Measurements from ENCODE around the gene UBIAD1.
"Not testable (repeated sequence)": the region's sequence is repeated elsewhere in the genome, so short reads cannot be mapped to it uniquely, and the experiment has no call there.

Gene UBIAD1

GRCh38 chr1:11256299-11256698 lies 16.7 kb upstream of the UBIAD1 start:
- ChIA-PET CTCF (no interaction called here), POLR2A (no interaction called here)
- no peak for TF ChIP-seq TARDBP (IDR thresholded peaks at IDR 0.05)
- TF ChIP-seq FOXM1 (IDR thresholded peaks at IDR 0.05; ENCODE audit: borderline replicate concordance): no peak
- no peak for TF ChIP-seq ARNT (IDR thresholded peaks at IDR 0.05)
- no peak for TF ChIP-seq NFRKB (IDR thresholded peaks at IDR 0.05)
- TF ChIP-seq, protein P1, sequence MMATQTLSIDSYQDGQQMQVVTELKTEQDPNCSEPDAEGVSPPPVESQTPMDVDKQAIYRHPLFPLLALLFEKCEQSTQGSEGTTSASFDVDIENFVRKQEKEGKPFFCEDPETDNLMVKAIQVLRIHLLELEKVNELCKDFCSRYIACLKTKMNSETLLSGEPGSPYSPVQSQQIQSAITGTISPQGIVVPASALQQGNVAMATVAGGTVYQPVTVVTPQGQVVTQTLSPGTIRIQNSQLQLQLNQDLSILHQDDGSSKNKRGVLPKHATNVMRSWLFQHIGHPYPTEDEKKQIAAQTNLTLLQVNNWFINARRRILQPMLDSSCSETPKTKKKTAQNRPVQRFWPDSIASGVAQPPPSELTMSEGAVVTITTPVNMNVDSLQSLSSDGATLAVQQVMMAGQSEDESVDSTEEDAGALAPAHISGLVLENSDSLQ (IDR thresholded peaks at IDR 0.05): no peak
- no peak for TF ChIP-seq LEF1 (IDR thresholded peaks at IDR 0.05; ENCODE audit: borderline replicate concordance)
- TF ChIP-seq CTBP1 (IDR thresholded peaks at IDR 0.05; ENCODE audit: borderline replicate concordance): no peak
- TF ChIP-seq ELF4 (IDR thresholded peaks at IDR 0.05): no peak
- no peak for TF ChIP-seq HDGF (IDR thresholded peaks at IDR 0.05; ENCODE audit: borderline replicate concordance)
- no peak for TF ChIP-seq BHLHE40 (IDR thresholded peaks at IDR 0.05; ENCODE audit: borderline replicate concordance)
- no peak for TF ChIP-seq SP1 (IDR thresholded peaks at IDR 0.05)
- TF ChIP-seq SUZ12 (IDR thresholded peaks at IDR 0.05): no peak
- TF ChIP-seq FOXK2 (IDR thresholded peaks at IDR 0.05): no peak
- TF ChIP-seq ZNF384 (IDR thresholded peaks at IDR 0.05): no peak
- TF ChIP-seq L3MBTL2 (conservative IDR thresholded peaks at IDR 0.05): no peak
- TF ChIP-seq FOXA1 (IDR thresholded peaks at IDR 0.05): no peak
- no peak for DNase-seq (ENCODE audit: extremely low spot score)

DNA sequence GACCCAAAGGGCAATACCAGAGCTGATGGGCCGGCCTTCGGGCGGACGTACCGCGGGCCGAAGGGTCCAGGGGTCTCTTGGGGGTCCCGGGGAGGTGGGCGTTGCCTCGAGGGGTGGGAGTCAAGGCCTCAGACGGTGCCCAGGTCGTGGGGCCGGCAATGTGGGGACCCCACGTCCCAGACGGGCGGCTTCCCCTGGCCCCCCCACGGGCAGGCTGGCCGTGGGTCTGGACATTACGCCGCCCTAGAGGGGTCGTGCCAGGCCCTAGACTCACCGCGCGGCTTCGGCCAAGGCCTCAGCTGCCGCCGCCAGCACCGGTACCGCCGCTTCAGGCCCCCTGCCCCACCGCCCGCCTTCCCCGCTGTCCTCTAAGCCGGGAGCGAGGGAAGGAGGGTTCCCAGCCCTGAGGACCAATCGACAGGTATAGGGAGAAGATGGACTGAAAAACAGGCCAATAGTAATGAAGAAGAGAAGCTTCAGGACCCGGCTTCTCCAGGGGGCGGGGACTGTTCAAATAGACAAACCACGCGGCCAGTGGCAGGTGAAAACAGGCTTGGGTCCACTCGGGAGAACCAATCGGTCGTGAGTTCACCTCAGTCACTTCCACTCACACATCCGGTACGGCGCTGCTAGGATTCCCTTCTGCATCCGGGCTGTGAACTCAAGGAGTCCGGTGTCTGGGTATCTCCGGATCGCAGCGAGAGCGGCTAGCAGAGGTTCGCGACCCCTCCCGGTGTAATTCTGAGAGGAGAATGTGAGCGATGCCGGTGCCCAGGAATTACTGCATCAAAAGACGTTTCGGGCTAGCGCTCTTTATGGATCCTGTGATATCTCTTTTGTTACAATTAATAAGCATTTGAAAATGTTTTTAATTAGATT lies 10.6 kb upstream of the UBIAD1 start, which contains the start of gene MTOR:
Gene MTOR (minus strand): TSS at position 381 of the 879 bp plus-strand sequence. CDS start 3,142 bp downstream, outside the sequence.
- ChIA-PET POLR2A (interaction anchor here (0.6 to 3.9 kb wide), 21 partner anchors 10 to 577 kb away, joined by 3 to 46 read pairs (median 3); partner anchors contain the start of genes EXOSC10 and UBIAD1), CTCF (no interaction called here)
- peak; percentile 97 for DNase-seq (ENCODE audit: extremely low spot score)
- TF ChIP-seq ARNT (IDR thresholded peaks at IDR 0.05) (no peak), CTBP1 (IDR thresholded peaks at IDR 0.05; ENCODE audit: borderline replicate concordance) (peak; percentile 51; the same call in 1 of the 2 replicates), ELF4 (IDR thresholded peaks at IDR 0.05) (0 out of 2 replicates have a peak, but pooled peaks have one; percentile 11)
- TF ChIP-seq, protein P1 (IDR thresholded peaks at IDR 0.05): peak; percentile 99

DNA sequence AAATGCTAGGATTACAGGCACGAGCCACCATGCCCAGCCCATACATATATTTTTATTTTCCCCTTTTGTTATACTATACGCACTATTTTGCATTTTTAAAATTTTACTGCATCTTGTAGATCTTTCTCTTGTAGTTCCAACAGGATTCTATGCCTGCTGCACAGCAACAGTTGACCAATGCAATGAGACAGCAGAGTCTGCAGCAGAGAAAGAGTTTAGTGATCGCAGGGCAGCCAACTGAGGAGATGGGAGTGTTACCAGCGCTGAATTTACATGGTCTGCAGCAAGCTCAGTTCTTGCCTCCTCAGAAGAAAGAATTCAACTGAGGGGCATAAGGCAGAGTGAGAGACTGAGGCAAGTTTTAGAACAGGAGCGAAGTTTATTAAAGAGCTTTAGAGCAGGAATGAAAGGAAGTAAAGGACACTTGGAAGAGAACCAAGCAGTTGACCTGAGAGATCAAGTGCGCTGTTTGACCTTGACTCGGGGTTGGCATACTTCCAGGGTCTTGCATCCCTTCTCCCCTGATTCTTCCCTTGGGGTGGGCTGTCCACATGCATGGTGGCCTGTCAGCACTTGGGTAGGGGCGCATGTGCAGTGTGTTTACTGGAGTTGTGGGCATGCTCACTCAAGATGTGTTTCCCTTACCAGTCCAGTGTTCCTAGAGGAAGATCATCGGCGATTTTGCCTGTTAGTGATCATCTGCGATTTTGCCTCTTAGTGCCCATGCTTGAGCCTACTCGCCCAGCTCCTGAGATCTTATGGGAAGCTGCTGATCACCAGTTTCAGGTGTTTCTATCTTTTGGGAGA lies 6.5 kb upstream of the UBIAD1 start:
- no peak for DNase-seq (ENCODE audit: extremely low spot score)
- ChIA-PET CTCF (interaction anchor here (0.7 kb wide), 1 partner anchor 9 kb away, joined by 4 read pairs; no protein-coding TSS in a partner anchor), POLR2A (no interaction called here)
- no peak for TF ChIP-seq ELF4 (IDR thresholded peaks at IDR 0.05)
- no peak for TF ChIP-seq SUZ12 (IDR thresholded peaks at IDR 0.05)
- TF ChIP-seq HDGF (IDR thresholded peaks at IDR 0.05; ENCODE audit: borderline replicate concordance): no peak

DNA sequence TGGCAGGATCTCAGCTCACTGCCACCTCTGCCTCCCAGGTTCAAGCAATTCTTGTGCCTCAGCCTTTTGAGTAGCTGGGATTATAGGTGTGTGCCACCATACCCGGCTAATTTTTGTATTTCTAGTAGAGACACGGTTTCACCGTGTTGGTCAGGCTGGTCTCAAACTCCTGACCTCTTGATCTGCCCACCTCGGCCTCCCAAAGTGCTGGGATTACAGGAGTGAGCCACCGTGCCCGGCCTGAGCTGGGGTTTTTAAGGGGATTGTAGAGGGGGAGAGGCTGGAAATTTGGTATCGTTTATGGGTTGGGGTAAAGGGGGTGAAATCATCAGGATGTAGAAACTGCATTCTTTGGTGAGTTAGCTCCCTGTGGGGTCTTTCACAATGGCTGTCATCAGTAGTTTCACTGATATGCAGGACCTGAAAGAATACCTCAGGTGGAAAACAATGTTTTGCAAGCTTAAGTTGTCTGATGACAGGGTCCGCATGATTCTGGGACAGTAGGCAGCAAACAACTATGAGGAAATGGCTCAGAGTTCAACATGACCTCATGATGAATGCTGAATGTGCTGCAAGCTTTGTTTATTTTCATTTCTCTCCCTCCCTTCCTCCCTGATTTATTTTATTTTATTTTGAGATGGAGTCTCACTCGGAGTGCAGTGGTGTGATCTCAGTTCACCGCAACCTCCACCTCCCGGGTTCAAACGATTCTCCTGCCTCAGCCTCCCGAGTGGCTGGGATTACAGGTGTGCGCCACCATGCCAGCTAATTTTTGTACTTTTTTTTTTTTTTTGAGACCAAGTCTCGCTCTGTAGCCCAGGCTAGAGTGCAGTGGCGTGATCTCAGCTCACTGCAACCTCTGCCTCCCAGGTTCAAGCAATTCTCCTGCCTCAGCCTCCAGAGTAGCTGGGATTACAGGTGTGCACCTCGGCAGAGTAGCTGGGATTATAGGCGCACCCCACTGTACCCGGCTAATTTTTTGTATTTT lies 5.4 kb upstream of the UBIAD1 start:
- DNase-seq (ENCODE audit: extremely low spot score); POLR2A ChIA-PET: not testable (repeated sequence)
- CTCF ChIA-PET: interaction anchor here (0.7 kb wide), 1 partner anchor 10 kb away, joined by 4 read pairs; no protein-coding TSS in a partner anchor

DNA sequence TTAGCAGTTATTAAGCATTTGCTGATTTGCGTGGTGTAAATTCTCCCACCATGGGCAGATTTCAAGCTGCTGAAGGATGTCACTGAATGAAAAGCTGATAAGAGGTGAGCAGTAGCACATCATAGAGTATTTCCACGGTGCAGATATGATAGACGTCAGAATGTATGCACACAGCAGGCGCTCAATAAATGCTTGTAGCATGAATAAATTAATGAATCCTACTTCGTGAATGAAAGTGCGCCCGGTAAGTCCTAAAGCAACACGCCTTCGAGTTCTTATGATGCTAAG lies 510 bp upstream of the UBIAD1 start:
- TF ChIP-seq FOXM1 (IDR thresholded peaks at IDR 0.05; ENCODE audit: borderline replicate concordance): no peak
- TF ChIP-seq ZNF384 (IDR thresholded peaks at IDR 0.05): no peak
- TF ChIP-seq HDGF (IDR thresholded peaks at IDR 0.05; ENCODE audit: borderline replicate concordance): no peak
- TF ChIP-seq L3MBTL2 (conservative IDR thresholded peaks at IDR 0.05): no peak
- TF ChIP-seq ELF4 (IDR thresholded peaks at IDR 0.05): no peak
- no peak for TF ChIP-seq FOXK2 (IDR thresholded peaks at IDR 0.05)
- TF ChIP-seq SUZ12 (IDR thresholded peaks at IDR 0.05): no peak
- no peak for TF ChIP-seq ARNT (IDR thresholded peaks at IDR 0.05)
- DNase-seq (ENCODE audit: extremely low spot score): no peak
- ChIA-PET CTCF (interaction anchor here (0.6 kb wide), 1 partner anchor 434 kb away, joined by 3 read pairs; no protein-coding TSS in a partner anchor), POLR2A (interaction anchor here (0.9 to 3.9 kb wide), 4 partner anchors 10 to 48 kb away, joined by 3 to 46 read pairs (median 6); partner anchors contain the start of gene MTOR)

- ChIA-PET CTCF (no interaction called here), POLR2A (interaction anchor here (0.9 to 3.9 kb wide), 4 partner anchors 10 to 46 kb away, joined by 3 to 46 read pairs (median 6); partner anchors contain the start of gene MTOR)
- TF ChIP-seq, protein P1 (IDR thresholded peaks at IDR 0.05): no peak
- TF ChIP-seq SUZ12 (IDR thresholded peaks at IDR 0.05) (no peak), ZNF384 (IDR thresholded peaks at IDR 0.05) (no peak), ARNT (IDR thresholded peaks at IDR 0.05) (no peak), CTBP1 (IDR thresholded peaks at IDR 0.05; ENCODE audit: borderline replicate concordance) (no peak), ELF4 (IDR thresholded peaks at IDR 0.05) (no peak), BHLHE40 (IDR thresholded peaks at IDR 0.05; ENCODE audit: borderline replicate concordance) (no peak), FOXK2 (IDR thresholded peaks at IDR 0.05) (no peak), SP1 (IDR thresholded peaks at IDR 0.05) (no peak), TARDBP (IDR thresholded peaks at IDR 0.05) (no peak), LEF1 (IDR thresholded peaks at IDR 0.05; ENCODE audit: borderline replicate concordance) (no peak), L3MBTL2 (conservative IDR thresholded peaks at IDR 0.05) (no peak), HDGF (IDR thresholded peaks at IDR 0.05; ENCODE audit: borderline replicate concordance) (no peak), NFRKB (IDR thresholded peaks at IDR 0.05) (no peak), FOXA1 (IDR thresholded peaks at IDR 0.05) (no peak), FOXM1 (IDR thresholded peaks at IDR 0.05; ENCODE audit: borderline replicate concordance) (no peak)
- no peak for DNase-seq (ENCODE audit: extremely low spot score)
Observed at GRCh38 chr1:11273595-11274234, 717 bp downstream of the UBIAD1 start.
